IMR-90 (cell line): ENCODE data around the gene ETNK1. TPM values are rescaled to one million over a fixed set of nuclear protein-coding genes. Genes with fewer than 3 reads are reported as not detected.

ENCODE experiments used
- ATAC-seq: fragments of 200-7000 bp; cut with Tn5 transposase; 2 replicates; pipeline ENCODE4 v1.9.1; 2020; ENCODE audit warnings: low read depth, mild to moderate bottlenecking, moderate library complexity
- BruUV-seq: library from RNA; stranded (reverse); fragments of 400-500 nt; replicated peaks from 2 replicates; lab custom pipeline; 2021; lab: Mats Ljungman, UMichigan
- CTCF ChIA-PET: fragments of 300-600 bp; formaldehyde crosslinking; extraction: SDS; loops from one replicate; lab custom pipeline; 2021; ENCODE audit warnings: antibody characterized with exemption; lab: Yijun Ruan, JAX
- POLR2A ChIA-PET: fragments of 300-600 bp; sonication (Branson Sonifier 250); formaldehyde crosslinking; loops from one replicate; lab custom pipeline; 2022; ENCODE audit warnings: antibody characterized with exemption; ENCODE audit not compliant: unreplicated experiment; lab: Charles Lee
- DNase-seq: peaks from one replicate; pipeline ENCODE4 v3.0.0; 2013
- H2AFZ ChIP-seq: replicated peaks from 2 replicates; pipeline ENCODE3; 2013; ENCODE audit warnings: low read length, mild to moderate bottlenecking; ENCODE audit not compliant: poor library complexity
- H2AK5ac ChIP-seq: 2 replicates; pipeline ENCODE4 v1.6.1; 2013; ENCODE audit warnings: low read depth, low read length, inconsistent platforms
- H2AK9ac ChIP-seq: replicated peaks from 2 replicates; pipeline ENCODE3; 2013; ENCODE audit warnings: mild to moderate bottlenecking, low read depth, low read length, moderate library complexity; ENCODE audit not compliant: poor library complexity
- H2BK120ac ChIP-seq: 2 replicates; pipeline ENCODE4 v1.6.1; 2013; ENCODE audit warnings: low read depth, low read length, inconsistent platforms
- H2BK15ac ChIP-seq: 3 replicates; pipeline ENCODE4 v1.6.1; 2013; ENCODE audit warnings: low read depth, low read length, inconsistent platforms
- H2BK20ac ChIP-seq: 2 replicates; pipeline ENCODE4 v1.6.1; 2013; ENCODE audit warnings: low read depth, mild to moderate bottlenecking, inconsistent platforms, low read length, moderate library complexity
- H2BK5ac ChIP-seq: 2 replicates; pipeline ENCODE4 v1.6.1; 2013; ENCODE audit warnings: mild to moderate bottlenecking, low read depth, low read length, inconsistent platforms; ENCODE audit not compliant: poor library complexity, severe bottlenecking
- H3K14ac ChIP-seq: replicated peaks from 2 replicates; pipeline ENCODE4 v1.6.1; 2013; ENCODE audit warnings: low read depth, low read length, inconsistent platforms
- H3K18ac ChIP-seq: 2 replicates; pipeline ENCODE4 v1.6.1; 2013; ENCODE audit warnings: low read depth, low read length, control low read depth
- H3K23ac ChIP-seq: 2 replicates; pipeline ENCODE4 v1.6.1; 2013; ENCODE audit warnings: low read depth, low read length, inconsistent platforms
- H3K27ac ChIP-seq: 2 replicates; pipeline ENCODE4 v1.5.1; 2013; ENCODE audit warnings: mild to moderate bottlenecking, control low read depth, low read length; ENCODE audit not compliant: insufficient read depth
- H3K27me3 ChIP-seq: 2 replicates; pipeline ENCODE4 v1.6.1; 2013; ENCODE audit warnings: low read length; ENCODE audit not compliant: control insufficient read depth, insufficient read depth
- H3K36me3 ChIP-seq: 2 replicates; pipeline ENCODE4 v1.6.1; 2013; ENCODE audit warnings: low read length, mixed read lengths; ENCODE audit not compliant: control insufficient read depth, insufficient read depth
- H3K4ac ChIP-seq: 2 replicates; pipeline ENCODE4 v1.6.1; 2013; ENCODE audit warnings: low read depth, low read length, inconsistent platforms
- H3K4me1 ChIP-seq: 2 replicates; pipeline ENCODE4 v1.6.1; 2013; ENCODE audit warnings: low read length, mixed read lengths; ENCODE audit not compliant: control insufficient read depth, insufficient read depth
- H3K4me2 ChIP-seq: 2 replicates; pipeline ENCODE4 v1.6.1; 2013; ENCODE audit warnings: low read depth, mild to moderate bottlenecking, control low read depth, low read length, moderate library complexity
- H3K4me3 ChIP-seq: 2 replicates; pipeline ENCODE4 v1.5.1; 2013; ENCODE audit warnings: low read depth, mild to moderate bottlenecking, control low read depth, low read length, moderate library complexity; ENCODE audit not compliant: insufficient read depth
- H3K56ac ChIP-seq: 2 replicates; pipeline ENCODE4 v1.6.1; 2013; ENCODE audit warnings: low read length, inconsistent platforms; ENCODE audit not compliant: insufficient read depth; ENCODE audit errors: extremely low read depth
- H3K79me1 ChIP-seq, 2 experiments: 2 replicates each; pipeline ENCODE4 v1.6.1; 2013; ENCODE audit warnings: low read length in 2 of 2, inconsistent platforms in 1 of 2, low read depth in 1 of 2
- H3K9ac ChIP-seq: 2 replicates; pipeline ENCODE4 v1.6.1; 2013; ENCODE audit warnings: low read depth, low read length, control low read depth
- H3K9me1 ChIP-seq: 2 replicates; pipeline ENCODE4 v1.6.1; 2013; ENCODE audit warnings: low read length, inconsistent platforms; ENCODE audit not compliant: insufficient read depth
- H3K9me3 ChIP-seq: 2 replicates; pipeline ENCODE4 v1.6.1; 2013; ENCODE audit warnings: low read length; ENCODE audit not compliant: control insufficient read depth, insufficient read depth
- H4K20me1 ChIP-seq: 2 replicates; pipeline ENCODE4 v1.6.1; 2013; ENCODE audit warnings: low read length, inconsistent platforms; ENCODE audit not compliant: insufficient read depth
- H4K5ac ChIP-seq: 2 replicates; pipeline ENCODE4 v1.6.1; 2013; ENCODE audit warnings: mild to moderate bottlenecking, low read depth, low read length, control low read depth
- H4K8ac ChIP-seq, 2 experiments: 2 replicates each; pipeline ENCODE4 v1.6.1; 2013; ENCODE audit warnings: low read depth in 2 of 2, low read length in 2 of 2, control low read depth in 1 of 2, inconsistent platforms in 1 of 2
- H4K91ac ChIP-seq: 2 replicates; pipeline ENCODE4 v1.6.1; 2013; ENCODE audit warnings: low read depth, low read length, inconsistent platforms; ENCODE audit not compliant: insufficient read depth
- MAZ ChIP-seq: IDR thresholded peaks from 2 replicates; pipeline ENCODE4 v1.6.1; 2012; ENCODE audit warnings: low read depth, mild to moderate bottlenecking, low read length, improper control_type of control experiment, moderate library complexity, borderline replicate concordance
- WGBS, 2 experiments: methylation state at CpG; one replicate each; pipeline versions ENCODE4 v1.1.5 to v1.1.7; 2013; ENCODE audit warnings: missing lambda C conversion rate in 2 of 2; ENCODE audit not compliant: insufficient read length in 1 of 2; ENCODE audit errors: extremely low coverage in 2 of 2; 5-methylcytosine and 5-hydroxymethylcytosine counted together
- dilution Hi-C: fragments of 300-500 bp; cut with HindIII; formaldehyde crosslinking; loops from one replicate; pipeline ENCODE4 v1.14.3; 2018; ENCODE audit warnings: low sequenced_read_pairs; ENCODE audit not compliant: unreplicated experiment
- in situ Hi-C: fragments of 300-500 bp; cut with MboI; formaldehyde crosslinking; loops from 3 replicates; pipeline ENCODE4 v1.14.3; 2019; ENCODE audit warnings: low sequenced_read_pairs, inconsistent platforms, mixed read lengths
- intact Hi-C: fragments of 100-400 bp; cut with micrococcal nuclease; formaldehyde crosslinking; loops from 2 replicates; pipeline ENCODE4 v1.10.0; 2022
- polyA plus RNA-seq, 3 experiments: library from polyadenylated mRNA; depleted of rRNA; stranded (reverse); fragments of >200 nt; gene quantifications; 2 replicates each; pipeline ENCODE4 v1.2.3, GENCODE V29; 2012; ENCODE audit warnings: low replicate concordance in 1 of 3
- total RNA-seq: library from RNA; depleted of rRNA; stranded (reverse); fragments of >200 nt; gene quantifications from 2 replicates; pipeline ENCODE4 v1.2.3, GENCODE V29; 2012
- TF ChIP-seq, protein P1 (sequence below): fragments of 150-350 bp; IDR thresholded peaks from 2 replicates; pipeline ENCODE4 v1.6.1; 2017; ENCODE audit warnings: mild to moderate bottlenecking, antibody characterized with exemption, low read length, low read depth

The ETNK1 gene
- total and polyA plus RNA-seq, 2 of the 4 experiments (the other 2 are of a cell fraction): 12.8 to 33.3 TPM

DNA sequence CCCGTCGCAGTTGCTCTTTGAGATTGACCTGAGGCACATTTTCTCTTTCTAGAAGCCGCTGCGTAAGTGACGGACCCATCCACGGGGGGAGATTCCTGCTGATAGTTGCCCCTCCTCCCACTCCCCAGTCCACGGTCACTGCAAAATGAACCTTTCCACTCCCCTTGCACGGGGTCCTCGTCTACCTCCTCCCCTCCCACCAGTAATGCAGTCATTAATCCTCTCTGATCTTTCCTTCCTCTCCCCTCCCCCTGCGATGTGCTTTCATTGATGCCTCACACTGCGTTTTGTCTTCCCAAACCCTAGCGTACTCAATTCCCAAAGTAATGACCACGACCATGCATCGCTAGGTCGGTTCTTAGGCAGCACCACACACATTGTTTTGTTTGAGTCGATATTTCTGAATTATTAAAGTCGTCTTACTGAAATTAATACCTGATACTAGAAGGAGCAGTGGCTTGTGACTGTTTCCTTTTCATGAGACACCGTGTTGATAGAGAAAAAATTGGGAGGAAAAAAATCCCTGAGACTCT lies 857 bp downstream of the ETNK1 start:
- TF ChIP-seq MAZ: peak; percentile 22; the same call in 1 of the 2 replicates
- TF ChIP-seq, protein P1, sequence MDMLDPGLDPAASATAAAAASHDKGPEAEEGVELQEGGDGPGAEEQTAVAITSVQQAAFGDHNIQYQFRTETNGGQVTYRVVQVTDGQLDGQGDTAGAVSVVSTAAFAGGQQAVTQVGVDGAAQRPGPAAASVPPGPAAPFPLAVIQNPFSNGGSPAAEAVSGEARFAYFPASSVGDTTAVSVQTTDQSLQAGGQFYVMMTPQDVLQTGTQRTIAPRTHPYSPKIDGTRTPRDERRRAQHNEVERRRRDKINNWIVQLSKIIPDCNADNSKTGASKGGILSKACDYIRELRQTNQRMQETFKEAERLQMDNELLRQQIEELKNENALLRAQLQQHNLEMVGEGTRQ: no peak
- POLR2A ChIA-PET: no interaction called here
- peak; percentile 3; the same call in 1 of the 2 replicates for ATAC-seq

More for the DNA sequence above, 857 bp downstream of the ETNK1 start:
- Histone ChIP-seq H4K20me1 (no peaks in the 10 kb centered on the region; the same call in 1 of the 2 replicates), H3K9me3 (no peaks in the 10 kb centered on the region), H2BK120ac (peak overlapping the region; percentile 11; the same call in 1 of the 2 replicates), H3K9ac (peak overlapping the region; percentile 76), H3K23ac (peak overlapping the region; percentile 78), H3K18ac (peak overlapping the region; percentile 5; the same call in 1 of the 2 replicates), H4K8ac (peak overlapping the region; percentile 10 to 72), H3K4me1 (peaks cover 3% of the 10 kb centered on the region; the same call in 1 of the 2 replicates), H3K27me3 (no peaks in the 10 kb centered on the region), H2BK5ac (peak overlapping the region; percentile 81), H2AFZ (peak overlapping the region; percentile 96), H3K79me1 (peaks cover 6 to 22% of the 10 kb centered on the region in 2 experiments), H2BK20ac (no peak overlapping the region), H3K4me2 (peak overlapping the region; percentile 78), H3K4ac (peak overlapping the region; percentile 88), H3K14ac (peak overlapping the region; percentile 86), H3K4me3 (peak overlapping the region; percentile 74), H3K36me3 (no peaks in the 10 kb centered on the region), H4K5ac (peak overlapping the region; percentile 7; the same call in 1 of the 2 replicates), H2BK15ac (peak overlapping the region; percentile 63; the same call in 2 of the 3 replicates), H3K27ac (peak overlapping the region; percentile 81), H3K56ac (peak overlapping the region; percentile 62), H3K9me1 (peaks cover 8% of the 10 kb centered on the region; the same call in 1 of the 2 replicates), H4K91ac (peak overlapping the region; percentile 66), H2AK5ac (peak overlapping the region; percentile 35), H2AK9ac (peak overlapping the region; percentile 98)
- intact Hi-C loops (loop anchor here (1.0 to 5.0 kb wide), 4 partner anchors 82 to 164 kb away; partner anchors contain the start of gene C2CD5), in situ Hi-C loops (no loop called here), dilution Hi-C loops (no loop called here)
- BruUV-seq: no TSS peak
- CTCF ChIA-PET: no interaction called here
- DNase-seq: peak; percentile 29
- WGBS, 2 experiments: 0% methylated on average over 11 of the region's 18 CpGs; no CpG with 5 or more reads in 1 of the 2 experiments
